GM12878 (cell line): Measurements from ENCODE around the gene WNT5B. TPM values are rescaled to one million over a fixed set of nuclear protein-coding genes. Genes with fewer than 3 reads are reported as not detected.

Experiments
- ATAC-seq: fragments of 200-7000 bp; cut with Tn5 transposase; 3 replicates; pipeline ENCODE4 v1.9.1; 2020; ENCODE audit warnings: mild to moderate bottlenecking, moderate library complexity
- BruUV-seq: library from RNA; stranded (reverse); fragments of 400-500 nt; replicated peaks from 2 replicates; lab custom pipeline; 2021; lab: Mats Ljungman, UMichigan
- CTCF ChIA-PET: fragments of 300-600 bp; sonication (Branson Sonifier 250); formaldehyde crosslinking; extraction: SDS; loops from one replicate; lab custom pipeline; 2021; ENCODE audit warnings: inconsistent platforms; lab: Yijun Ruan, JAX
- POLR2A ChIA-PET: fragments of 350-600 bp; formaldehyde crosslinking; extraction: SDS; loops from one replicate; lab custom pipeline; 2021; ENCODE audit warnings: inconsistent platforms; lab: Charles Lee
- RAD21 ChIA-PET: fragments of 300-600 bp; sonication (Branson Sonifier 250); formaldehyde crosslinking; loops from one replicate; lab custom pipeline; 2023; ENCODE audit warnings: antibody characterized with exemption; ENCODE audit not compliant: unreplicated experiment; lab: Charles Lee
- SMC1A ChIA-PET: fragments of 300-600 bp; sonication (Branson Sonifier 250); formaldehyde crosslinking; loops from one replicate; lab custom pipeline; 2023; ENCODE audit not compliant: unreplicated experiment, uncharacterized antibody; lab: Charles Lee
- DNase-seq: peaks from one replicate; pipeline ENCODE4 v3.0.0-alpha.2; 2011; ENCODE audit warnings: low read depth, low spot score
- FAIRE-seq: peaks from 3 replicates; lab custom pipeline; 2011; peaks lifted over from hg19 to GRCh38; lab: Jason Lieb, UNC
- H2AFZ ChIP-seq: 2 replicates; pipeline ENCODE4 v1.6.0; 2011; ENCODE audit warnings: low read depth, low read length, control low read depth; ENCODE audit not compliant: control insufficient read depth
- H3K27ac ChIP-seq: 2 replicates; pipeline ENCODE4 v1.5.1; 2011; ENCODE audit warnings: control low read depth; ENCODE audit not compliant: control insufficient read depth, insufficient read depth
- H3K27me3 ChIP-seq, 2 experiments: replicated peaks in 1 of 2; 2 replicates each; pipeline versions ENCODE4 v1.6.0 to v1.6.1; 2011; ENCODE audit warnings: low read length in 1 of 2; ENCODE audit not compliant: control insufficient read depth in 2 of 2, insufficient read depth in 2 of 2
- H3K36me3 ChIP-seq, 2 experiments: 2 replicates each; pipeline ENCODE4 v1.5.1; 2011; ENCODE audit warnings: low read length in 1 of 2; ENCODE audit not compliant: control insufficient read depth in 2 of 2, insufficient read depth in 2 of 2
- H3K4me1 ChIP-seq: 2 replicates; pipeline ENCODE4 v1.6.1; 2011; ENCODE audit warnings: mild to moderate bottlenecking, low read length, moderate library complexity, mixed read lengths; ENCODE audit not compliant: control insufficient read depth, insufficient read depth
- H3K4me2 ChIP-seq: 2 replicates; pipeline ENCODE4 v1.6.0; 2011; ENCODE audit warnings: control low read depth; ENCODE audit not compliant: control insufficient read depth, insufficient read depth
- H3K4me3 ChIP-seq: fragments of 200-600 bp; sonication (generic); 2 replicates; pipeline ENCODE4 v1.5.1; 2016
- H3K79me2 ChIP-seq: 2 replicates; pipeline ENCODE4 v1.6.0; 2011; ENCODE audit warnings: low read length; ENCODE audit not compliant: control insufficient read depth, insufficient read depth
- H3K9ac ChIP-seq: 2 replicates; pipeline ENCODE4 v1.8.0; 2011; ENCODE audit warnings: low read length, control low read depth, mixed read lengths; ENCODE audit not compliant: control insufficient read depth, insufficient read depth
- H3K9me3 ChIP-seq: replicated peaks from 3 replicates; pipeline ENCODE4 v1.5.1; 2011; ENCODE audit warnings: mild to moderate bottlenecking, low read length; ENCODE audit not compliant: control insufficient read depth, insufficient read depth
- H4K20me1 ChIP-seq: 2 replicates; pipeline ENCODE4 v1.6.0; 2011; ENCODE audit not compliant: control insufficient read depth, insufficient read depth
- CEBPZ ChIP-seq: fragments of 150-350 bp; IDR thresholded peaks from 2 replicates; pipeline ENCODE4 v1.6.1; 2016; ENCODE audit warnings: low read depth, low read length
- DPF2 ChIP-seq: fragments of 450-650 bp; IDR thresholded peaks from 2 replicates; pipeline ENCODE4 v1.6.1; 2017; ENCODE audit warnings: mild to moderate bottlenecking
- EED ChIP-seq: sonication (generic); IDR thresholded peaks from 2 replicates; pipeline ENCODE4 v1.6.1; 2016; ENCODE audit warnings: antibody characterized with exemption, low read depth
- HDAC2 ChIP-seq: fragments of 200-600 bp; sonication (generic); IDR thresholded peaks from 2 replicates; pipeline ENCODE4 v1.6.1; 2017
- MLLT1 ChIP-seq: fragments of 450-650 bp; IDR thresholded peaks from 2 replicates; pipeline ENCODE4 v1.6.1; 2016; ENCODE audit warnings: mild to moderate bottlenecking
- NFYB ChIP-seq: IDR thresholded peaks from 2 replicates; pipeline ENCODE4 v1.6.1; 2011; ENCODE audit warnings: low read depth, mild to moderate bottlenecking, low read length, improper control_type of control experiment, moderate library complexity; ENCODE audit not compliant: insufficient read depth
- PBX3 ChIP-seq: IDR thresholded peaks from 2 replicates; pipeline ENCODE4 v1.6.1; 2011; ENCODE audit warnings: mild to moderate bottlenecking, low read depth, low read length, moderate library complexity; ENCODE audit not compliant: insufficient replicate concordance
- PRDM15 ChIP-seq: fragments of 450-650 bp; formaldehyde crosslinking; IDR thresholded peaks from 2 replicates; pipeline ENCODE4 v1.4.0; 2020; ENCODE audit warnings: mild to moderate bottlenecking, moderate library complexity
- RAD51 ChIP-seq: fragments of 450-650 bp; IDR thresholded peaks from 2 replicates; pipeline ENCODE4 v1.6.1; 2016; ENCODE audit warnings: moderate library complexity, mild to moderate bottlenecking, inconsistent platforms
- RFX5 ChIP-seq: IDR thresholded peaks from 2 replicates; pipeline ENCODE4 v1.6.1; 2011; ENCODE audit warnings: low read depth, low read length, improper control_type of control experiment
- TCF7 ChIP-seq: IDR thresholded peaks from 2 replicates; pipeline ENCODE4 v1.6.1; 2014; ENCODE audit warnings: antibody characterized with exemption, borderline replicate concordance
- ZBED1 ChIP-seq: IDR thresholded peaks from 2 replicates; pipeline ENCODE4 v1.6.1; 2016; ENCODE audit warnings: borderline replicate concordance
- WGBS: methylation state at CpG from one replicate; pipeline ENCODE4 v1.1.6; 2016; ENCODE audit warnings: low lambda C conversion rate; ENCODE audit not compliant: insufficient replicate concordance, insufficient coverage; ENCODE audit errors: missing lambda C conversion rate; 5-methylcytosine and 5-hydroxymethylcytosine counted together
- in situ Hi-C: fragments of 300-500 bp; cut with MboI; formaldehyde crosslinking; loops from 9 replicates; pipeline ENCODE4 v1.14.3; 2018; ENCODE audit warnings: mixed read lengths
- intact Hi-C: fragments of 100-400 bp; cut with micrococcal nuclease; formaldehyde crosslinking; loops from one replicate; pipeline ENCODE4 v1.14.2; 2022; ENCODE audit not compliant: unreplicated experiment
- polyA plus RNA-seq, 11 experiments: library from polyadenylated mRNA; depleted of rRNA in 4 of 11; unstranded in 6 of 11; stranded (reverse) in 5 of 11; fragments of >200 nt; fragmentation: Nextera tagmentation in 4 of 11; fragmentation: Illumina TruSeq in 1 of 11; extraction: Ambion mirVana in 4 of 11; extraction: Trizol in 1 of 11; gene quantifications; 1 replicate in 1 of 11; 2 replicates in 10 of 11; pipeline versions ENCODE4 v1.2.1 to v1.2.3, GENCODE V29; 2011 to 2016; ENCODE audit warnings: inconsistent platforms in 2 of 11, missing spikeins in 2 of 11, low read depth in 1 of 11
- total RNA-seq, 4 experiments: library from RNA; depleted of rRNA in 3 of 4; stranded (reverse); fragments of >200 nt in 3 of 4; fragmentation: Illumina TruSeq in 1 of 4; extraction: Trizol in 1 of 4; gene quantifications; 2 replicates each; pipeline versions ENCODE4 v1.2.1 to v1.2.3, GENCODE V29; 2013 to 2021

The WNT5B gene
- total and polyA plus RNA-seq, 10 of the 15 experiments (the other 5 are each of a cell fraction or from before 2014, with no cell fraction given), result 0.45 to 18.3 (median 5.4) TPM

- Histone ChIP-seq H3K36me3 (no peaks in the 10 kb centered on the region), H3K9me3 (no peaks in the 10 kb centered on the region), H3K79me2 (peaks cover 22% of the 10 kb centered on the region), H3K4me2 (no peak overlapping the region), H3K27me3 (no peaks in the 10 kb centered on the region), H4K20me1 (no peaks in the 10 kb centered on the region), H2AFZ (no peak overlapping the region), H3K4me3 (no peak overlapping the region), H3K4me1 (peaks cover 5% of the 10 kb centered on the region; the same call in 1 of the 2 replicates), H3K9ac (no peak overlapping the region), H3K27ac (no peak overlapping the region)
- no TSS peak for BruUV-seq
- DNase-seq (no peak), ATAC-seq (no peak), FAIRE-seq (no peak)
- ChIA-PET CTCF (interaction anchor here (0.7 to 1.8 kb wide), 5 partner anchors 10 to 570 kb away, joined by 3 to 9 read pairs (median 4); no protein-coding TSS in a partner anchor), RAD21 (interaction anchor here (1.5 kb wide), 1 partner anchor 103 kb away, joined by 5 read pairs; no protein-coding TSS in a partner anchor), POLR2A (interaction anchor here (0.6 to 0.8 kb wide), 5 partner anchors 10 to 339 kb away, joined by 3 read pairs; no protein-coding TSS in a partner anchor), SMC1A (interaction anchor here (0.6 to 2.0 kb wide), 8 partner anchors 10 to 280 kb away, joined by 3 to 6 read pairs (median 3); no protein-coding TSS in a partner anchor)
- whole genome bisulfite sequencing, result 100% methylated on average over 4 of the region's 5 CpGs
- in situ Hi-C loops, result no loop called here
- intact Hi-C loops, result no loop called here
- TF ChIP-seq RAD51, result no peak
- no peak for TF ChIP-seq TCF7
- no peak for TF ChIP-seq HDAC2
- TF ChIP-seq PRDM15 (CRISPR knock-in tag), result no peak
- TF ChIP-seq RFX5, result no peak
- no peak for TF ChIP-seq EED
- TF ChIP-seq CEBPZ, result no peak
- TF ChIP-seq DPF2, result no peak
- TF ChIP-seq PBX3, result no peak
- TF ChIP-seq ZBED1, result no peak
- no peak for TF ChIP-seq NFYB
- TF ChIP-seq MLLT1, result no peak
These were observed 59.2 kb downstream of the WNT5B start for GRCh38 chr12:1688086-1688710.
